Neural crest cell (in vitro differentiated cells): ENCODE data around the gene OR8A1. TPM values are rescaled to one million over a fixed set of nuclear protein-coding genes. Genes with fewer than 3 reads are reported as not detected.
A peak's percentile ranks its signal among the peaks of the same experiment; 100 is the strongest.

Experiments used
- DNase-seq: peaks from one replicate; pipeline ENCODE4 v3.0.0; 2021; ENCODE audit warnings: low read depth, mixed read lengths, low spot score
- H3K27ac Mint-ChIP-seq: one replicate; pipeline ENCODE4 v1.8.0; 2021; ENCODE audit warnings: mild to moderate bottlenecking, mixed read lengths; ENCODE audit not compliant: unreplicated experiment
- H3K27me3 Mint-ChIP-seq: 2 replicates; pipeline ENCODE4 v1.8.0; 2021; ENCODE audit warnings: low read depth, mild to moderate bottlenecking, mixed read lengths
- H3K36me3 Mint-ChIP-seq: 2 replicates; pipeline ENCODE4 v1.8.0; 2021; ENCODE audit warnings: low read depth, mild to moderate bottlenecking, mixed read lengths
- H3K4me1 Mint-ChIP-seq: 2 replicates; pipeline ENCODE4 v1.8.0; 2021; ENCODE audit warnings: mixed read lengths
- H3K4me3 Mint-ChIP-seq: one replicate; pipeline ENCODE4 v1.8.0; 2021; ENCODE audit warnings: mild to moderate bottlenecking, mixed read lengths
- H3K9me3 Mint-ChIP-seq: 2 replicates; pipeline ENCODE4 v1.8.0; 2021; ENCODE audit warnings: mixed read lengths
- CTCF ChIP-seq: fragments of 200-600 bp; sonication (generic); conservative IDR thresholded peaks from 2 replicates; pipeline ENCODE4 v1.5.0; 2021; ENCODE audit warnings: antibody characterized with exemption, mild to moderate bottlenecking
- total RNA-seq: library from RNA; stranded (reverse); gene quantifications from 2 replicates; pipeline ENCODE4 v1.2.1, GENCODE V29; 2021

Gene OR8A1
- total RNA-seq, 1 donor from 2014 or later = not detected

GRCh38 chr11:124581817-124582216 is 12.0 kb downstream of the OR8A1 start:
- H3K9me3 Mint-ChIP-seq = no peaks in the 10 kb centered on the region
- H3K36me3 Mint-ChIP-seq = no peaks in the 10 kb centered on the region
- H3K4me3 Mint-ChIP-seq = no peak overlapping the region
- DNase-seq = no peak
- no peak overlapping the region for H3K27ac Mint-ChIP-seq
- no peak for TF ChIP-seq CTCF
- H3K27me3 Mint-ChIP-seq = peaks cover 5% of the 10 kb centered on the region
- no peaks in the 10 kb centered on the region for H3K4me1 Mint-ChIP-seq

GRCh38 chr11:124582565-124582964 is 12.8 kb downstream of the OR8A1 start:
- H3K9me3 Mint-ChIP-seq = no peaks in the 10 kb centered on the region
- no peak for DNase-seq
- H3K4me3 Mint-ChIP-seq = no peak overlapping the region
- H3K36me3 Mint-ChIP-seq = no peaks in the 10 kb centered on the region
- no peaks in the 10 kb centered on the region for H3K4me1 Mint-ChIP-seq
- H3K27ac Mint-ChIP-seq = no peak overlapping the region
- H3K27me3 Mint-ChIP-seq = peaks cover 11% of the 10 kb centered on the region
- TF ChIP-seq CTCF = no peak

- H3K4me1 Mint-ChIP-seq = no peaks in the 10 kb centered on the region
- no peaks in the 10 kb centered on the region for H3K36me3 Mint-ChIP-seq
- no peak for DNase-seq
- no peak for TF ChIP-seq CTCF
- H3K27me3 Mint-ChIP-seq = peaks cover 16% of the 10 kb centered on the region
- no peak overlapping the region for H3K27ac Mint-ChIP-seq
- no peak overlapping the region for H3K4me3 Mint-ChIP-seq
- H3K9me3 Mint-ChIP-seq = no peaks in the 10 kb centered on the region
These were observed 14.0 kb downstream of the OR8A1 start for GRCh38 chr11:124583781-124584180.

- Mint-ChIP-seq H3K27ac (no peak overlapping the region), H3K4me3 (no peak overlapping the region), H3K27me3 (peaks cover 16% of the 10 kb centered on the region), H3K4me1 (no peaks in the 10 kb centered on the region), H3K9me3 (no peaks in the 10 kb centered on the region), H3K36me3 (no peaks in the 10 kb centered on the region)
- TF ChIP-seq CTCF = no peak
- no peak for DNase-seq
These were observed 15.0 kb downstream of the OR8A1 start for GRCh38 chr11:124584681-124585372.

GRCh38 chr11:124586238-124586860 is 16.6 kb downstream of the OR8A1 start:
- Mint-ChIP-seq H3K27ac (no peak overlapping the region), H3K36me3 (no peaks in the 10 kb centered on the region), H3K27me3 (peaks cover 20% of the 10 kb centered on the region), H3K4me1 (no peaks in the 10 kb centered on the region), H3K4me3 (no peak overlapping the region), H3K9me3 (no peaks in the 10 kb centered on the region)
- TF ChIP-seq CTCF = peak; percentile 76
- DNase-seq = peak; percentile 58
